HG03159 (cell line): Measurements from ENCODE around the gene SKI.
"Not testable (repeated sequence)": the region's sequence is repeated elsewhere in the genome, so short reads cannot be mapped to it uniquely, and the experiment has no call there.

Experiments
- ATAC-seq: cut with Tn5 transposase; IDR thresholded peaks from one replicate; pipeline ENCODE4 v1.9.1; 2021; ENCODE audit warnings: mild to moderate bottlenecking, moderate library complexity; ENCODE audit not compliant: unreplicated experiment

SKI gene

DNA sequence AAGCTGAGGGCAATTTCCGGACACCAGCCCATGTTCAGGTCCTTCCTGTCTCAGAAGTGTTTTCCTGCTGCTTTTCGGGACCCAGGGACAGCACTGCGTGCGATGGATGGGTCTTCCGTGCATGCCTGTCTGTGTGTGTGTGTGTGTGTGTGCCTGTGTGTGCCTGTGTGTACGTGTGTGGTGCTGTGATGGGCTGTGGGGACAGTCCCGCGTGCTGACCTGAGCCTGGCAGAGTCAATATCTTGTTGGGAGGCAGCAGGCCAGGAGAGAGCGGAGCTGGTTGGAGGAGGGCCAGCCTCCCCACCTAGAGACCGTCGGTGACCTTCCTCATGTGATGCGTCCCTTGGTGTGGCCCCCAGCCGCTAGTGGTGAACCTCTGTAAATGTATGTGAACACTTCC, 13.7 kb downstream of the SKI start:
- no peak for ATAC-seq

DNA sequence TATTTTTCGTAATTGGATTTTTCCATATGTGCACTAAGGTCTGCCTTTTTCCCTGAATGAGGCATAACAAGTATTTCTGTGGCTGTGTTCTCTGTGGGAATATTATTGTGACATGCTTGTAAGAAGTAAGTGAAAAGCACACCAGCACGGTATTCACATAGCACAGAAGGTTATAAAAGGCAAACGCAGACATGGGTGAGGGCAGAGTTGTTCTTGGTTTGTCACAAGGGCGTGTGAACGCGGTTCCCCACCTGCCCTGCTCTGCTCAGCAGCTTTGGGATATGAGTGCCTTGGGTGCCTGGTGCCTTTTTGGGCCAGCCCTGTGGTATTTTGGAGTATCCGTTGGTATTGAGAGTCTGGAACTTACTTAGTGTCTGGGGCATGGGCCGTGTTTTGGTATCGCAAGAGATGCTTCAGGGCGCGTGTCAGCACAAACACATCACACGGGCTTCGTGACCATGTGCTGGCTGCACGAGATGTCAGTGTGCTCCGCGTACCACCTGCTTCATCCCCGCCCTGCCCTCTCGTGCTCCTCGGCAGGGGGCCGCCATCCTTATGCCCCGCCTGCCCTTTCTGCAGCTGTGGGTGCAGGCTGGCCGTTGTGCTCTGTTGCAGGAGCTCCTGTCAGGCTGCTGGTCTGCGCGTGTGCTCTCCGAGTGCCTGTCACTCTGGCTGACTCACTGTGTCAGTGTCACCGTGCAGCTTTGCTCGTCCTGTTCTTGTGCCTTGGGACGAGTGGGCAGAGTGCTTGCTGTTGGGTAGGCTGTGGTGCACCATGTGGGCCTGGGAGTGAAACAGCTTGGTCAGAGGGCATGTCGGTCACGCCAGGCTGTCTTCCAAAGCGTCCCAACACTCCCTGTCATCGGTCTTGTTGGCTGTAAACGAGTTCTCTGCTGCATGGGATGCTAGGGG, 15.0 kb downstream of the SKI start:
- ATAC-seq = no peak

DNA sequence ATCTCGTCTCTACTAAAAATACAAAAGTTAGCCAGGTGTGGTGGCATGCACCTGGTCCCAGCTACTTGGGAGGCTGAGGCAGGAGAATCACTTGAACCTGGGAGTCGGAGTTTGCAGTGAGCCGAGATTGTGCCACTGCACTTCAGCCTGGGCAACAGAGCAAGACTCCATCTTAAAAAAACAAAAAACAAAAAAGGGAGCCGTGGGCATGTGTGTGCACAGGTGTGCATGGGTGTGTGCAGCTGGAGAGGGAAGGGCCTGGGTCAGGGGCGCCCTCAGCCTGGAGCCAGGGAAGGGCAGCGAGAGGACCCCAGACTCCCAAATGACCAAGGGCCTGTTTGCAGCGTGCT, 18.9 kb downstream of the SKI start:
- ATAC-seq = not testable (repeated sequence)

DNA sequence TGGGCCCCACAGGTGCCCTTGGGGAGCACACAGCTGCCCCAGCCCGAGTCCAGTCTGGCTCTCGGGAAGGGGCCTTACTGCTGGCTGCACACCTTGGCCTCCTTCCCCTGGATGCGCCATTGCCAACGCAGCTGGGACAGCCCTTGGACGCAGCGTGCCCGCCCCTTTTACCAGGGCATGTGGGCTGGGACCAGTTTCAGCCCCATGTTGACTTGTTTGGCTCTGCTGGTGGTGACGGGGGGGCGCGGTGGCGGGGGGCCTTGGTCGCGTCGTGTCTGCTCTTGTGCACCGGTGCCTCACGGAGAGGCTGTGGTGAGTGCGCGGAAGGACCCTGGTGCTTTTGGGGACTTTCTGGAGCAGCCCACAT, 19.6 kb downstream of the SKI start:
- ATAC-seq = no peak

DNA sequence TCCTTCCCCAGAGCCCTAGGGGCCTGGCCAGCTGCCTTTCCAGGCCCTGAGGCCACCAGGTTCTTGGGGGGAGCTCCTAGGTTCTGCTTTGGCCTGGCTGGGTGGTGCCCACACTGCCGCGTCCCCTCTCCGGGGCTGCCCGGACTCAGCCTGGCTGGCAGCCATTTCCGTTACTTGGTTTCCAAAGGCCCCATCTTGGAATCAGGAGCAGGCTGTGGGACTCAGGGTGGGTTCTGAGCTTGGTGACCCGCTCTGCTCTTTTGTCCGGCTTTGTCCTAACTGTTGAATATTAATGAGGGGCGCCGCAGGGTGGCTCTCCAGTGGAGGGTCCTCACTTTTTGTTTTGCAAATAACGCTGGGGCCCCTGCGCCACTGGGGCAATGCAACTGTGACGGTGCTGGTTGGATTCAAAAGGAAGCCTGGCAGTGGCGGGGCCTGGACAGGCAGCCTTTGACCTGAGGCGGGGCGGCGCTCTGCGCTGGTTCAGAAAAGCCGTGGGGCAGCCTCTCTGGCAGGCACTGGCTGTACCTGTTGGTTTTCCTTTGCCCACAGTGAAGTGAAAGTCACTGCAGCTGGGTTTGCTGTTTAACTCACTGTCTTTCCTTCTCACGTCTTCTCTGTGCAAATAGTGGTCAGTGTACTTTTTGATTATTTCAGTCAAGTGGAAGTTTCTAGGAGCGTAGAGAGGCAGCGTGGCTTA, 20.2 kb downstream of the SKI start:
- ATAC-seq = no peak

DNA sequence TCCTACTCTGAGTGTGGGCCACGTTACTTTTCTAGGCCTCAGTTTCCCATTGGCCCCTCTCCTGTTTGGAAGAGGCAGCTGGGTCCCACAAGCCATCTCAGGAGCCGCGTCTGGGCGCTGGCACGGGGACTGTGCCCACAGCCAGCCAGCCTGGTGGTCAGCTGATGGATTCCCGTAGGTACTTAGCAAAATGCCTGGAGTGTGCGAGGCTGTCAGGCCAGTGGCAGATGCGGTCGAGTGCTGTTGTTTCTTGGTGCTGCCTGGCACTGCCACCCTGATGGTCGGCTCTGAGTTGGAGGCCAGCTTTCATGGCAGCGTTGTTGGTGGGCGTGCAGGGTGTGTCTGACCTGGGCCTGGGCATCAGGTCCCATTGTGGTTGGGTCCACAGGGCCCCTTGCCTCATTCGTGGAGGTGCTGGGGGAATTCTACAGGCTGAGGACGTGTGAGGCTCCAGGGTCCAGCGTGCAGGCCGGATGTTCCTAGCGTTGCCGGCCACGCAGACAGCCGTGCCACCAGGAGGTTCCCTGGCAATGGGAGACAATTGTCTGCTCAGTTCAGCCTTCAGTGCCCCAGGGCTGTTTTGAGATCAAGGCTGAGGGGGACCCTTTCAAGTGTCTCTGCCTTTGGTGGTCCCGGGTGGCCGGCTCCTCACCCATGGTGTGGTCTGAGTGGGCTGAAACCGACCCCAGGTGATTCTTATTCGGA, 20.9 kb downstream of the SKI start:
- ATAC-seq = no peak

DNA sequence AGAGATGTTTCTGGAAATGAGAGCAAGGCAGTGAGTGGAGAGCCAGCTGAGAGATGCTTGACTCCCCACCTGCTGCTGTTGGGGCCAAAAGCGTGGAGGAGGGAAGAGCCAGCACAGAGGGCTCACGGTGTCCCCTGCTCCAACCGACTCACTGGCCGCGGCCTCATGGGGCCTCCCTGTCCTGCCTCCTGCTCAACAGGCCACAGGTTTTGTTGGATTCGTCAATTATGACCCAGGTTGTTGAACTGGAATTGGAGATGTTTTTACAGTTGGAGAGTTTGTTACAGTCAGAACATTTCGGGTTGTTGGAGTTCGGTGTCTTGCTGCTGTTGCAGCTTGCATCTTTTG, 21.4 kb downstream of the SKI start:
- no peak for ATAC-seq

DNA sequence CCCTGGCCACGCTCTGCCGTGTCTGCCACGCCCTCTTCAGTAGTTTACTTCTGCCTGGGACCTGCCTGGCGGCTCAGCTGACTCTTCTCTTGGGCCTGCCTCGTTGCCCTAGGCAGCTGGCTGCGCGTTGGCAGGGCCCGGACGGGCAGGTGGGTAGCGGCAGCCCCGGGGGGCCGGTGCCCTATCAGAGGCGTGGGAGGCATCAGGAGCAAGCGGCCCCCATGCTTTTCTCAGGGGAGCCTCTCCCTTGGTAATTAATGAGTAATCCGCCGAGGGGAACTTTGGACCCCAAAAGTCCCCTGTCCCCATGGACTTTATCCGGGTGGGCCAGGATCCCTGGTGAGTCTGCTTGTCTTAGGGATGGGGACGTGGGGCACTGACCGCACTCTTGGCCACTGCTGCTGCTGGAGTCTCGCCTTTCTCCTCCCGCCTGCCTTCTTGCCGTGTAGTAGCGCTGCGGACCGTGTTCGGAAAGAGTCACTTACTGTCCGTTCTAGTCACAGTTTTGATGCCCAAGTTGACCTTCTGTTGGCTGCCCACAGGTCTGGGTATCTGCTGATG, 22.7 kb downstream of the SKI start:
- no peak for ATAC-seq

DNA sequence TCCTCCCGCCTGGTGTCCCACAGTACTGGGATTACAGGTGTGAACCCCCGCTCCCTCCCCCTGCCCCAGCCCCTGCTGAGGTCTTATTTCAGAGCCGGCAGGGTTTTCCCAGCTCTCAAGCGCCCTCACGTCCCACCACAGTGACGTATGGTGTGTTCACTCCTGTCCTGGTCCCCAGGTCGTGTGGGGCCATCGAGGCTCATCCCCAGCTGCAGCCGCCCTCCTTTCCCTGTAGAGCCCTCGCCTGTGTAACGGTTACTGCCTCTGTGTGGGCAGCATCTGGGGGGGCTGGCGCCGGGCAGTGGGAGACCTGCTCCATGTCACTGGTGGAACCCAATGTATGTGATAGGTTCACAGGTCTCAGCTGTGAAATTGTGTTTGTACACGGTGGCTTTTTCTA, 23.2 kb downstream of the SKI start:
- no peak for ATAC-seq

DNA sequence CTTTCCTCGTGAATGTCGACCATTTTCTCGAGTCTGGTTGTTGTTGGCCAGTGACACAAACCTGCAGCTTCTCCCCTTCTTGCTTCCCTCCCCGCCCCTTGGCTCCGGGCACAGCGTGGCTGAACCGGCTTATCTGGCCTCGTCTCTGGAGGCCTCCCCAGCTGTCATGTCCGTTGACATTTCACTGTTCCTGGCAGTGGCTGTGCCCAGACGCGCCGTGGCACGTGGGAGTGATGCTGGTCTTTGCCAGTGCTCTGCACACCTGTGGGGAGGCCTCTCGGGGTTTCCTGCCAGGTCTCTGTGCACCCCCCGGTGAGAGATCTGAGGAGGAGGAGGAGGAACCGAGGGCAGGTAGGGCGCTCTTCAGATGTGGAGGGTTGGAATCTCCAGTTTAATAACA, 23.7 kb downstream of the SKI start:
- no peak for ATAC-seq

DNA sequence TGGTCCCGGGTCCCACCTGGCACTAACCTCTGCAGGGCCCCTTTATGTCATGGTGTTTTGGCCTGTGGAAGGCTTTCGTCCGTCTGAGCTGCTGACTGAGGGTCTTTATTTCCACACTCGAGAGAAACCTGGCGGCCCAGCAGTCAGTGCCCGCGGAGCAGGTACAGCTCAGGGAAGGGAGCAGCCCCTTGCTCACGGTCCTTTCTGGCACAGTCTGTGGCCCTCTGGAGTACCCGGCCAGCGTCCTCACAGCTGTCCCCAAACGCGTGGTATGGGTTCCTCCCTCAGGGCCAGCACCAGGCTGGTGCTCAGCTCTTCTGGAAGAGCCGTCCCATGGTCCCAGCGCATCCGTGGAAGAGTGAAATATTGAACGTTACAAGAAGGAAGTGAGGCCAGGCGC, 24.3 kb downstream of the SKI start:
- ATAC-seq = no peak

DNA sequence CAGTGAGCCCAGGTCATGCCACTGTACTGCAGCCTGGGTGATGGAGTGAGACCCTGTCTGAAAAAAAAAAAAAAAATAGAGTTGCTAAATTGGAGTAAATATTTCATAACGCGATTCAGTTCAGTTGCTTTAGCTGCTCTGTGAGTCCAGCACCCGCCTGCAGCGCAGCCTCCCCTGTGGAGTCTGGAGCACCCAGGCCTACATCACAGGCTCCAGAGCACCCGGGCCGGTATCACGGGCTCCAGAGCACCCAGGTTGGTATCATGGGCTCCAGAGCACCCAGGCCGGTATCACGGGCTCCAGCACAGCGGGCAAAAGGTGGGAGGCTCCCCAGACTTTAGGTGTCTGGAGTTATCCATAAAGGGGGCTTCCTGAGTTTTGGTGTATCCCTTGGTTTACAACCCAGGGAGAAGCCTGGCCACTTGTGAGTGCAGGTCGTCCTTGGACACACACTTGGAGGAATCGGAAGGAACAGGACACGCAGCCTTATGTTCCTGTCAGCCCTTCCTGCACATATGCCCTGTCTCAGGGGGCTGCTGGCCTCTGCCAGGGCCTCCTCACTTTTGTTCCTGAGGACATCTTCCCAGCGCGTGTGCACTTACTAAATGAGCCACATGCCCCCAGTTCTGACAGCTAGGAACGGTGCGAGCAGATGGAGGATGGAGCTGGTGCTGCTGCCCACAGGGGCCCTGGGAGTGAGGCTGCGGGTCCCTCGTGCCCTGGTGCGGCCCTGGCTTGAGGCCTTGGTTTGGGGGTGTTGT, 25.1 kb downstream of the SKI start:
- ATAC-seq = no peak

DNA sequence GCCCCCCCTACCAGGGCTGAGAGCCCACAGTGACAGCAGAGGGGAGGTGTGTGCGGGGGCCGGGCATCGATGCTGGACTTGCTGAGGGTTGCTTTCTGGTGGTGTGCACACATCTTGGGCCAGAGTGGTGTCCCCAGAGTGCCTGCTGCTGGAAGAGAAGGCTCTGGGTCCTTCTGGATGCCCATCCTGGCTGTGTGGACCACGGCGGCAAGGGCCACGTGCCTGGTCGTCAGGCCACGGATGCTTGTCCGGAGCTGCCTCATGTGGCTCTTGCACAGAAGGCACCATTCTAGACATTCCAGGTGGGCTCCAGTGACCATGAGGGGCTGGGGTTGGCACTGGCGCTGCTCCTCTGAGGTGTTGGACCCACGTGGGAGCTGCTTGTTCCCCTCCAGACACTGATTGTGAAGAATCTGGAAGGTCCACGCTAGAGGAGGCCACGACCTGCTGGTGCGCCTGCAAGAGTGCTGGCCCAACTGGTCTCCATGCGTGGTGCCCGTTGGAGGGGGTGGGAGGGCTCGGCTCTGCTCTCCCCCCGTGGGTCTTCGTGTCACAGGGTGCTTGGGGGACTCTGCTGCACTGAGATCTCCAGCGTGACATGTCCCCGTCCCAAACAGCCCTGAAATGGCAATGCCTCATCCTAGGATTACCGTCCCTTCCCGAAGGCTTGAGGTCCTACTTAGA, 25.8 kb downstream of the SKI start:
- no peak for ATAC-seq

DNA sequence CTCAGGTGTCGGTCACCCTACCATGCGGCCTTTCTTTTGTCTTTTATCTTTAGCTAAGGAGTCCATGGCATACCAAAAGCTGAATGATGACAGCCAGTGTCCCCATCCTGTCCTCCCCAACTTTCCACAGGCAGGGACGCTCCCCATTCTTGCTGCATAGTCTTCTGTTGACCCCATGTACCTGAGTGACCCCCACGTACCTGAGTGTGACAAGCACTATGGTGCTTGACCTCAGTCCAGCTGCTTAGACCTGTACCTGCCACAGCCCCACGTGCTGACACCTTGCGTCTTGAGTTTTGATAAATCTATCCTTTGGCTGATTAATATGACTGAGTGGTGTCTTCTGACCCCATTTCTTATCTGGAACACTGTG, 26.9 kb downstream of the SKI start:
- no peak for ATAC-seq

DNA sequence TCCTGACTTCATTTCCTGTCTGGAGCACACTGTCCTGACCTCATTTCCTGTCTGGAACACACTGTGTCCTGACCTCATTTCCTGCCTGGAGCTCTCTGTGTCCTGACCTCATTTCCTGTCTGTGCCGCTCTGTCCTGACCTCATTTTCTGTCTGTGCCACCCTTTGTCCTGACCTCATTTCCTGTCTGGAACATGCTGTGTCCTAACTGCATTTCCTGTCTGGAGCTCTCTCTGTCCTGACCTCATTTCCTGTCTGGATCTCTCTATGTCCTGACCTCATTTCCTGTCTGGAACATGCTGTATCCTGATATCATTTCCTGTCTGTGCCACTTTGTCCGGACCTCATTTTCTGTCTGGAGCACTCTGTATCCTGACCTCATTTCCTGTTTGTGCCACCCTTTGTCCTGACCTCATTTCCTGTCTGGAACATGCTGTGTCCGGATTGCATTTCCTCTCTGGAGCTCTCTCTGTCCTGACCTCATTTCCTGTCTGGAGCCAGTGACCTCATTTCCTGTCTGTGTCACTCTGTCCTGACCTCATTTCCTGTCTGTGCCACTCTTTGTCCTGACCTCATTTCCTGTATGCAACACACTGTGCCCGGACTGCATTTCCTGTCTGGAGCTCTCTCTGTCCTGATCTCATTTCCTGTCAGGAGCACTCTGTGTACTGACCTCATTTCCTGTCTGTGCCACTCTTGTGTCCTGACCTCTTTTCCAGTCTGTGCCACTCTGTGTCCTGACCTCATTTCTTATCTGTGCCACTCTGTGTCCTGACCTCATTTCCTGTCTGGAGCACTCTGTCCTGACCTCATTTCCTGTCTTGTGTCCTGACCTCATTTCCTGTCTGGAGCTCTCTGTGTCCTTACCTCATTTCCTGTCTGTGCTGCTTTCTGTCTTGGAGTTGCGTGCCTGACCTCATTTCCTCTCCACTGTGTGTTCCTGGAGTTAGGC, 27.6 kb downstream of the SKI start:
- ATAC-seq = peak; percentile 57

DNA sequence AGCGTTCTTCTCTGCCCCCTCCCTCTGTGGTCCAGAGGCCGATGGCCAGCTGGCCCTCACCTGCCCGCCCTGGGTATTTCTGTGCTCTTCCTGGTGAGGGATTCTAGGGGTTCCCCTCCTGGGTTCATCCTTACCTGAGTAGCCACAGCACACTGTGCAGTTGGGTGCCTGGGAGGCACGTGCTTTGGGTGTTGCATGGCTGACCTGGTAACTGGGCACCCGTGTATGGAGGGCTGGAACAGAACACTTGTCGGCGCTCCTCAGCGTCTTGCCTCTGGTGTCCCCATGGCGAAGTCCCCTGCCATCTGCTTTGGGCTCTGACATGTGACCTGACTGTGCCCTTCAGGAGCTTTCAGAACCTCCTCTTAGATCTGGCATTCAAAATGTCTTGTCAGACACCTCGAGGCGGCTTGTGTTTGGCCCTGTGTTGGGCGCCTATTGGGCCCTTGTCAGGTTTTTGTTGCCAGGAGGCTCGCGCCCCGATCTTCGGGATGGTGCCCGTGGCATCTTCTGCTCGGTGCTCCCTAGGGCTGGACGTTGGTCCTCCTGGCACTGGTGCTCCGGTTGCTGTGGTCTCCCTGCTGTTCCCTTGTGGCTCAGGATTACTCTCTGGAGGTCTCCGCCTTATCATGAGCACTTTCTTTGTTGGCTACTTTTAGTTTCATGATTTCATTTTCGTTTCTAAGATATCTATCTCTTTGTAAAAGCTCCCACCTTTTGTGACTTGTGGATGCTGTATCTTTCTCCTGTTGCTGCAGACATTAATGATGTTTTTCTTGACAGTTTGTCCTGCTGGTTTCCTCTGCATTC, 28.5 kb downstream of the SKI start:
- no peak for ATAC-seq

DNA sequence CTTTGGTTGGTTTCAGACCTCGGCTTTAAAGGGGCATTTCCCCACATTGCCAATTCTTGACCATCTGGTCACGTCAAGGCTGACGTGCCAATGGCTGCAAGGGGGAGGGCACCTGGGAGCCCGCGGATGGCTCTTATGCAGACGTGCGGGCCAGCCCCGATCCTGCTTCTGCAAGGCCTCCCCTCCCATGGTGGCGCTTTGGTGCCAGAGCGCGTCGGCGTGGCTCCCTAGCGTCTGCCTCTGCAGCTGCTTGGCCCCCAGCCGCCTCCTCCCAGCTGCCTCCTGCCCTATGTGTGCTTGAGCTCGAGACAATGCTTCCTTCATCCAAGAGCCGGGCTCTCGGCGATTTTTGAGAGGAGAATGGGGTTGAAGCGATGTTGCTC, 29.1 kb downstream of the SKI start:
- ATAC-seq = no peak

DNA sequence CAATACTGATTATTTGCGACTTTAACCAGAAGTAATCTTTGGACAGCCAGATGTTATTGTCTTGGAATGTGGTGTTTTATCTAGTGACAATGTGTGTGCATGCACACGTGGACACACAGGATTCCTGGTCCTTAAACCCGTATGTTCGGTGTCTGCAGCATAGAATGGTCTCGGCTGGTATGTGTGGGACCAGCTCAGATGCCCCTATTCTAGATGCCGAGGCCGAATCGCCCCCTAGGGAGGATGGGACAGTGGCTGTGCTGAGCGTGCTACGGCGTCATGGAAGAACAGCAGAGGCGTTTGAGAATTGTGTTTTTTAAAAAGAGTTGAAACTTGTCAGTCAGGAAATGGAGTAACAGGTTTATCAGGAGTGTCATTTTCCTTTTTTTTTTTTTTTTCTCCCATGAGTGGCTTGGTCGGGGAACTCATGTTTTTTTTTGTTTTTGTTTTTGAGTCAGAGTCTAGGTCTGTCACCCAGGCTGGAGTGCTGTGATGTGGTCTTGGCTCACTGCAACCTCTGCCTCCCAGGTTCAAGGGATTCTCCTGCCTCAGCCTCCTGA, 30.1 kb downstream of the SKI start:
- no peak for ATAC-seq
